Measurements from ENCODE around the gene PRKG1.

GRCh38 chr10:51180141-51180540 lies 105.9 kb downstream of the PRKG1 start:
- TF ChIP-seq CTCF (IDR thresholded peaks at IDR 0.05) (no peak), EZH2phosphoT487 (IDR thresholded peaks at IDR 0.05) (no peak), EZH2 (IDR thresholded peaks at IDR 0.05) (no peak)
